B cell (primary cell): Measurements from ENCODE around the gene AKAP9.

Source experiments
- CTCF ChIP-seq: fragments of 200-600 bp; IDR thresholded peaks from one replicate; pipeline ENCODE4 v1.8.0; 2022; ENCODE audit warnings: antibody characterized with exemption, mild to moderate bottlenecking
- EZH2 ChIP-seq: IDR thresholded peaks from 2 replicates; pipeline ENCODE4 v1.6.1; 2012; ENCODE audit warnings: borderline replicate concordance, low read depth, mild to moderate bottlenecking, moderate library complexity, low read length; ENCODE audit not compliant: insufficient read depth, poor library complexity, severe bottlenecking

DNA sequence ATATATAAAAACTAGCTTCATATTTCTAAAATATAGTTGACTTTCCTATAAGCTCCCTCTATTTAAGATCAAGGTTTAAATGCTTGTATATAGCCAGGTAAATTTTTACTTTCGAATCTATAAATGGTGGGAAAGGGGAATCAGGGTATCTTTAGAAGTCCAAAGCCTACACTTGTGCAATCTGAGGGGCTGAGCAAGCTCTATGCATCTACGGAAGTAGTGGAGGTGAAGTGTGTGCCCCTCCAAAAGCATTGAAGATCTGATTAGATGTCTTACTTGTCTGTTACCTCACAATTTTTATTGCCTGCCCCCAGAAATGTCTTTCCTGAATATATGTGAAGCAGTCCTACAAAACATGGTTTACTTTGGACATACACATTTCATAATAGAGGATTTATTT is 1.6 kb downstream of the AKAP9 start:
- TF ChIP-seq CTCF (no peak), EZH2 (no peak)
